ENCODE data around the gene PPP1R12B. TPM values are rescaled to one million over a fixed set of nuclear protein-coding genes. Genes with fewer than 3 reads are reported as not detected.
"Not testable (repeated sequence)": the region's sequence is repeated elsewhere in the genome, so short reads cannot be mapped to it uniquely, and the experiment has no call there.

PPP1R12B gene
- polyA plus RNA-seq, 1 experiment = 38.6 TPM

DNA sequence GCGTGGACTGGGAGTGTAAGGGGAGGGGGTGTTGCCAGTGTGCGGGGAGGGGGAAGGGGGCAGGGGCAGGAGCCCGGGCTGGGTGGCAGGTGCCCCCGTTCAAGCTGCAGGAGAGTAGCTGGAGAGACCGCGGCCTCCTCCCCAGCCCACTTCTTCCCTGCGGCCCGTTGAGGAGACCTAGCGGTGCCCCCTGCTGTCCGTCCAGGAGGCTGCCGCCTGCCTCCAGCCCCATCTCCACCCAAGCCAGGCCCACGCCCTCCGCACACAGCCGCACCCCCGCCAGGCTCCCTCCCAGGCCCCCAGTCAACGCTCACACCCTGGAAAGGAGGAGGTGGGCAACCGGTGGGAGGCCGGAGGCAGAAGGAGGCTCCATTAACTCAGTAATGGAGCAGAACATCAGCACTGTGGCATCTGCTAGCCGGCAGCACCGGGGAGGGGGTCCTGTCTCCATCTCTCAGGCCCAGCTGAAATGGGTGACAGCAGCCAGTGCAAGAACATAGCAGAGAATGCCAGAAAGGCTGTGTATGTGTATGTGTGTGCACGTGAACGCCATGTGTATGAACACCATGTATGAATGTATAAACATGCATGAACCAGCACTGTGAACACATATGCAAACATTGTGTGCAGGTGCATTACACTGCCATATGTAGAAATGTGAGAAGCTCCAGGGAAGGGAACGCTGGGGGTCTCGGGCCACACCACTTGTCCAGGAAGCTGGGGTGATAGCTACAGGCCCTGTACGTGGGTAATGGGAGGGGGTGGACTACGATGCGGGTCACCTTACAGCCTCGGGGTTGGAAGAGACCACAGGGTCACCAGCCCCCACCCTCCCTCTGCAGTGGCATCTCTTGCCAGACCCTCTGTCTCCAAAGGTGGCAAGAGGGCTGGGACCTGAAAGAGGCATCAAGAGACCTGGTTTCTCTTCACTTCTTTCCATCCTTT is 277.2 kb downstream of the PPP1R12B start:
- ChIA-PET POLR2A (no interaction called here), CTCF (interaction anchor here (0.6 to 3.1 kb wide), 5 partner anchors 12 to 440 kb away, joined by 3 to 14 read pairs (median 4); no protein-coding TSS in a partner anchor)
- TF ChIP-seq CTCF (IDR thresholded peaks at IDR 0.05; ENCODE audit: low read depth, low read length) = peak; percentile 71
- Histone ChIP-seq H3K4me3 (ENCODE audit: low read depth, low read length) (no peak overlapping the region), H3K27ac (ENCODE audit: low read depth, low read length) (no peak overlapping the region), H3K9me3 (ENCODE audit: control insufficient read depth, insufficient read depth, low read length) (peaks cover 4% of the 10 kb centered on the region), H3K27me3 (ENCODE audit: control insufficient read depth, insufficient read depth, low read length) (peaks cover 6% of the 10 kb centered on the region)
- peak; percentile 46 for DNase-seq (ENCODE audit: low read depth, low spot score)

- not testable (repeated sequence) for H3K4me3 ChIP-seq (ENCODE audit: low read depth, low read length); DNase-seq (ENCODE audit: low read depth, low spot score); H3K9me3 ChIP-seq (ENCODE audit: control insufficient read depth, insufficient read depth, low read length); H3K27ac ChIP-seq (ENCODE audit: low read depth, low read length)
- CTCF ChIA-PET = interaction anchor here (0.7 to 3.1 kb wide), 3 partner anchors 127 to 1106 kb away, joined by 3 to 14 read pairs (median 7); no protein-coding TSS in a partner anchor
- POLR2A ChIA-PET = interaction anchor here (0.6 to 0.7 kb wide), 2 partner anchors 22 to 49 kb away, joined by 3 to 4 read pairs; no protein-coding TSS in a partner anchor
- H3K27me3 ChIP-seq (ENCODE audit: control insufficient read depth, insufficient read depth, low read length) = peaks cover 12% of the 10 kb centered on the region
These were observed 278.5 kb downstream of the PPP1R12B start for GRCh38 chr1:202627036-202627435.

DNA sequence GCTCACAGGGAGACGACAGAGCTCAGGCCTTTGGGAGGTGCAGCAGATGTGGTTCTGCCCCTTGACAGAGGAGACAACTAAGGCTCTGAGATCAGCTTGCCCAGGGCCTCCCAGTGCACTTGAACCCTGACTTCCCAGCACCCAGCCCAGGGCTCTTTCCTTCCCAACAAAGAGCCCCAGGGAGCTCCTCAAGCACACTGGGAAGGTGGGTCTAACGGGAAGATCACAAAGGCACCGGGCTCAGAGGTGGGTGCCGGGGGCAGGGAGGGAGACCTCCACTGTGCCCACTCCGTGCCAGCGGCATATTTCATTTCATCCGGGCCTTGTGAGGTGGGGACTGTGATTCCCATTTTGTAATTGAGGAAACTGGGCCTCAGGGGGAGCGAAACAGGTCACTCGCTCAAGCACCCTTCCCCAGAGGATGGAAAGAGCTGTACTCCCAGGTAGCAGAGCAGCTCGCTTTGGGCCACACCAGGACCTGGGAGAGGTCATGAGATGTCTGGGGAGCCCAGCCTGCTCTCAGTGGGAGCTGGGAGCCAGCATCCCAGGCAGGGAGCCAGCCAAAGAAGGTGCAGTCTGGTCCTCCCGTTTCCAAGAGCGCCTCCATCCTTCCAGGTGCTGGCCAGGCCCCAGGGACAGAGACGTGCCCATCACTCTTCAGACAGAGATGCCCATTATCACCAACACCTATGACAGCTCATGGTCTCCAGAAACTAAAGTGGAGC is 279.5 kb downstream of the PPP1R12B start:
- CTCF ChIA-PET = interaction anchor here (0.5 to 3.1 kb wide), 4 partner anchors 28 to 1268 kb away, joined by 3 to 14 read pairs (median 3); no protein-coding TSS in a partner anchor

DNA sequence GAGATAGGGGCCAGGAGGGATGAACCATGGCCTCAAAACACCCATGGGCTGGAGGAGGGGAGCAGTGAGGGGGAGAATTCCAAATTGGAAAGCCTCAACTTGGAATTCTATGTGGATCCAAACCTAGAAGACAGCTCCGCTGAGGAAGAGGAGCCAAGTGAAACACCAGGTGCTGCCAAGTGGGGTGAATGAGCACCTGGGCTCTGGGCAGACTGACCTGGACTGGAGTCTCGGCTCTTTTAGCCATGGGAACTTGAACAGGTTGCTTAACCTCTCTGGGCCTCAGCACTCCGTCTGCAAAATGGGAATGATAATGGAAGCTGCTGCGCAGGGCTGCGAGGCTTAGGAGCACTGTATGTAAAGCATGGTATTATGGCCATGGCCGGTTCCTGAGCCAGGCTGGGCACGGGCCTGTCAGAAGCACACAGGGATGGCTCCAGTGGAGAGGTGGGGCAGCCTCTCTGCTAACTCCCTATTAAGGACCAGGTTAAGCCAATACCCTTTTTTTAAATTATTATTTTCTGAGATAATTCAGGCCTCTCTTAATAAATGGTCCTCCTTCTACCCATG is 280.2 kb downstream of the PPP1R12B start:
- POLR2A ChIA-PET = no interaction called here

More for the DNA sequence above, 279.5 kb downstream of the PPP1R12B start:
- Histone ChIP-seq H3K4me3 (ENCODE audit: low read depth, low read length) (no peak overlapping the region), H3K27ac (ENCODE audit: low read depth, low read length) (no peak overlapping the region), H3K27me3 (ENCODE audit: control insufficient read depth, insufficient read depth, low read length) (peaks cover 17% of the 10 kb centered on the region), H3K9me3 (ENCODE audit: control insufficient read depth, insufficient read depth, low read length) (peaks cover 4% of the 10 kb centered on the region)
- no peak for DNase-seq (ENCODE audit: low read depth, low spot score)
- POLR2A ChIA-PET = no interaction called here
- TF ChIP-seq CTCF (IDR thresholded peaks at IDR 0.05; ENCODE audit: low read depth, low read length) = no peak

DNA sequence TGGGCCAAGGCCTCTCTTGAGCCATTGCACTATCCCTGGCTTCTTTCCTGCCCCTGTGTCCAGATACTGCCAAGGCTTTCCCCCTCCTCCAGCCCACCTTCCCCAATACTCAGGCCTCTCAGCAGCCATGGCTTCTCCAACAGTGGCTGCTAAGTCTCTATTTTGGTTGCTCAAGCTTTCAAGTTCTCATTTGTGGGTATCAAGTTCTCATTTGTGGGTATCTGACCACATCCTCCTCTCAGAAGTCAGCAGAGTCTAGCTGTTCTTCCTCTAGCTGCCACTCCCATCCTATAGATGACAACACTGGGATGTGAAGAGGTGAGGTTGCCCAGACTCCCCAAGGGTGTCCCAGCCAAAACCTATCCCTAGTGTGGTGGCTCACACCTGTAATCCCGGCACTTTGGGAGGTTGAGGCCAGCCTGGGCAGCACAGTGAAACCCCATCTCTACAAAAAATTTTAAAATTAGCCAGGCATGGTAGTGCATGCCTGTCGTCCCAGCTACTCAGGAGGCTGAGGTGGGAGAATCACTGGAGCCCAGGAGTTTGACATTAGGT is 280.8 kb downstream of the PPP1R12B start:
- H3K9me3 ChIP-seq (ENCODE audit: control insufficient read depth, insufficient read depth, low read length); H3K4me3 ChIP-seq (ENCODE audit: low read depth, low read length); POLR2A ChIA-PET; H3K27ac ChIP-seq (ENCODE audit: low read depth, low read length); DNase-seq (ENCODE audit: low read depth, low spot score): not testable (repeated sequence)
- H3K27me3 ChIP-seq (ENCODE audit: control insufficient read depth, insufficient read depth, low read length) = peaks cover 19% of the 10 kb centered on the region
- CTCF ChIA-PET = interaction anchor here (1.5 kb wide), 1 partner anchor 29 kb away, joined by 3 read pairs; no protein-coding TSS in a partner anchor

More for the DNA sequence above, 280.2 kb downstream of the PPP1R12B start:
- Histone ChIP-seq H3K27ac (ENCODE audit: low read depth, low read length) (no peak overlapping the region), H3K27me3 (ENCODE audit: control insufficient read depth, insufficient read depth, low read length) (peaks cover 19% of the 10 kb centered on the region), H3K4me3 (ENCODE audit: low read depth, low read length) (no peak overlapping the region), H3K9me3 (ENCODE audit: control insufficient read depth, insufficient read depth, low read length) (peaks cover 4% of the 10 kb centered on the region)
- CTCF ChIA-PET = interaction anchor here (0.5 to 1.5 kb wide), 3 partner anchors 29 to 1268 kb away, joined by 3 read pairs; no protein-coding TSS in a partner anchor
- DNase-seq (ENCODE audit: low read depth, low spot score) = no peak
- no peak for TF ChIP-seq CTCF (IDR thresholded peaks at IDR 0.05; ENCODE audit: low read depth, low read length)

DNA sequence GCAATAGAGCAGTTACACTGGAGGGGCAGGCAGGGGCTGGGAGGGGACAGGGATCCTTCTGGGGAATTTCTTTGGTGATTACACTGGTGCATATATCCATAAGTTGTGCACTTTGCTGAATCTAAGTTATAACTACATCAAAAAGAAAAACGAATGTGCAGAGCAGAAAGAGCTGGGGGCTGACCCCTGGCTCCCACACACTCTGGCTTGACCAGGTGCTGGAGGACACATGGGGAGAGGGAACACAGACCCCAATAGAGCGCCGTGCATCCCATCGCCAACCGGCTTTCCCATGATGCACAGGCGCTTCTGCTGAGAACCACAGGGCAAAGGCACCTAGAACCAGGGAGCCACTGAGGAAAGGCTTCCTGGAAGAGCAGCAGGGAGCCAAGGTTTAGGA is 281.6 kb downstream of the PPP1R12B start:
- H3K27ac ChIP-seq (ENCODE audit: low read depth, low read length); H3K9me3 ChIP-seq (ENCODE audit: control insufficient read depth, insufficient read depth, low read length); DNase-seq (ENCODE audit: low read depth, low spot score); POLR2A ChIA-PET; H3K4me3 ChIP-seq (ENCODE audit: low read depth, low read length): not testable (repeated sequence)
- CTCF ChIA-PET = interaction anchor here (0.6 kb wide), 1 partner anchor 125 kb away, joined by 3 read pairs; no protein-coding TSS in a partner anchor
- peaks cover 21% of the 10 kb centered on the region for H3K27me3 ChIP-seq (ENCODE audit: control insufficient read depth, insufficient read depth, low read length)

All from AG04450 (cell line).